Measurements from ENCODE around the gene ARHGDIG.

DNA sequence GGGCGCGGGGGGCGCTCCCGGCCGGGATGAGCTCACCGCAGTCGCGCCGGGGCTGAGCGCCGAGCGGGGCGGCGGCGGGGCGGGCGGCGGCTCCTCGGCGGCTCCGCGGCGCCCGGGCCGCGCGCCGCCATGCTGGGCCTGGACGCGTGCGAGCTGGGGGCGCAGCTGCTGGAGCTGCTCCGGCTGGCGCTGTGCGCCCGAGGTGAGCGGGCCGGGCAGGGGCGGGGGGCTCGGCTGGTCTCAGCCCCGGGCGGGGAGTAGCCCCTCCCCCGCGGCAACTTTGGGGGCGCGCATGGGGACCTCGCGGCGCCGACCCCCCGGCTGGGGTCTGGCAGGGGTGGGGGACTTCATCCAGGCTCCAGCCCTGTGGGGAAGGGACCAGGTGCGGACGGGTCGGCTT, at the start of gene ARHGDIG:
- TF ChIP-seq EZH2phosphoT487 (IDR thresholded peaks at IDR 0.05; ENCODE audit: borderline replicate concordance, low read depth, low read length): no peak
- no peak for TF ChIP-seq CTCF (conservative IDR thresholded peaks at IDR 0.05; ENCODE audit: low read length)
